Fibroblast of lung (primary cell): Measurements from ENCODE around the gene TMEM119. TPM values are rescaled to one million over a fixed set of nuclear protein-coding genes. Genes with fewer than 3 reads are reported as not detected.
A peak's percentile ranks its signal among the peaks of the same experiment; 100 is the strongest.

Experiments
- DNase-seq, 2 donors: peaks; one replicate each; pipeline versions ENCODE4 v3.0.0 to v3.0.0-alpha.2; 2010; ENCODE audit warnings: low read depth in 2 of 2
- H2AFZ ChIP-seq: 2 replicates; pipeline ENCODE4 v1.5.1; 2012; ENCODE audit warnings: low read length, control low read depth, inconsistent platforms
- H3K27ac ChIP-seq: 2 replicates; pipeline ENCODE4 v1.5.1; 2011; ENCODE audit warnings: low read length, control low read depth; ENCODE audit not compliant: insufficient read depth
- H3K27me3 ChIP-seq: 2 replicates; pipeline ENCODE4 v1.5.1; 2011; ENCODE audit warnings: mild to moderate bottlenecking, low read length; ENCODE audit not compliant: control insufficient read depth, insufficient read depth
- H3K36me3 ChIP-seq: 2 replicates; pipeline ENCODE4 v1.5.1; 2011; ENCODE audit warnings: low read length; ENCODE audit not compliant: control insufficient read depth, insufficient read depth
- H3K4me1 ChIP-seq: 2 replicates; pipeline ENCODE4 v1.5.1; 2011; ENCODE audit warnings: low read length; ENCODE audit not compliant: control insufficient read depth, insufficient read depth; ENCODE audit errors: extremely low read depth
- H3K4me2 ChIP-seq: 2 replicates; pipeline ENCODE4 v1.5.1; 2011; ENCODE audit warnings: low read length, control low read depth; ENCODE audit not compliant: insufficient read depth; ENCODE audit errors: extremely low read depth
- H3K4me3 ChIP-seq, 4 experiments: fragments of 200-600 bp in 1 of 4; sonication (generic) in 1 of 4; replicated peaks in 1 of 4; 2 replicates each; pipeline ENCODE4 v1.5.1; 2011 to 2016; ENCODE audit warnings: low read length in 4 of 4, low read depth in 3 of 4, mild to moderate bottlenecking in 3 of 4, control low read depth in 2 of 4, inconsistent platforms in 1 of 4, mixed read lengths in 1 of 4; ENCODE audit not compliant: insufficient read depth in 1 of 4; ENCODE audit errors: control extremely low read depth in 1 of 4
- H3K79me2 ChIP-seq: 2 replicates; pipeline ENCODE4 v1.5.1; 2012; ENCODE audit warnings: mild to moderate bottlenecking, low read length, inconsistent platforms; ENCODE audit not compliant: control insufficient read depth, insufficient read depth
- H3K9ac ChIP-seq: 2 replicates; pipeline ENCODE4 v1.5.1; 2011; ENCODE audit warnings: mild to moderate bottlenecking, low read length, control low read depth; ENCODE audit not compliant: insufficient read depth
- H3K9me3 ChIP-seq: 2 replicates; pipeline ENCODE4 v1.5.1; 2012; ENCODE audit warnings: low read depth, low read length; ENCODE audit not compliant: control insufficient read depth, insufficient read depth
- H4K20me1 ChIP-seq: 2 replicates; pipeline ENCODE4 v1.5.1; 2011; ENCODE audit warnings: low read length; ENCODE audit not compliant: control insufficient read depth, insufficient read depth; ENCODE audit errors: extremely low read depth
- CTCF ChIP-seq, 2 donors: IDR thresholded peaks in 1 of 2; conservative IDR thresholded peaks in 1 of 2; 1 replicate in 1 of 2; 2 replicates in 1 of 2; pipeline ENCODE4 v1.5.1; 2011 to 2012; ENCODE audit warnings: low read length in 2 of 2, control low read depth in 1 of 2, inconsistent platforms in 1 of 2, low read depth in 1 of 2, mild to moderate bottlenecking in 1 of 2
- EZH2 ChIP-seq: IDR thresholded peaks from 2 replicates; pipeline ENCODE4 v1.5.1; 2012; ENCODE audit warnings: low read length, control low read depth, mild to moderate bottlenecking; ENCODE audit errors: missing control alignments
- polyA plus RNA-seq, 2 donors: library from polyadenylated mRNA; depleted of rRNA in 1 of 2; stranded (reverse) in 1 of 2; unstranded in 1 of 2; fragments of >200 nt; gene quantifications; 2 replicates each; pipeline ENCODE4 v1.2.1, GENCODE V29; 2011 to 2012; ENCODE audit warnings: missing spikeins in 1 of 2
- total RNA-seq: library from RNA; depleted of rRNA; stranded (reverse); fragments of >200 nt; gene quantifications from 2 replicates; pipeline ENCODE4 v1.2.1, GENCODE V29; 2014

The TMEM119 gene
- total and polyA plus RNA-seq, 2 donors (not counting 1 experiment from before 2014, with no cell fraction given) = 154 to 358 TPM

- no peak overlapping the region for H3K4me2 ChIP-seq
- H3K27me3 ChIP-seq = no peaks in the 10 kb centered on the region
- peaks cover 5% of the 10 kb centered on the region for H3K4me1 ChIP-seq
- no peaks in the 10 kb centered on the region for H3K79me2 ChIP-seq
- no peak overlapping the region for H2AFZ ChIP-seq
- no peaks in the 10 kb centered on the region for H4K20me1 ChIP-seq
- no peak overlapping the region for H3K4me3 ChIP-seq
- H3K27ac ChIP-seq = no peak overlapping the region
- H3K9me3 ChIP-seq = no peaks in the 10 kb centered on the region
- H3K36me3 ChIP-seq = no peaks in the 10 kb centered on the region
- peak; percentile 76 to 89 for DNase-seq
- no peak for TF ChIP-seq EZH2
- TF ChIP-seq CTCF (conservative IDR thresholded peaks at IDR 0.05 in 1 of 2, IDR thresholded peaks at IDR 0.05 in 1 of 2; ENCODE audit: low read depth in 1 of 2, low read length in 2 of 2) = peak; percentile 89 to 91
- no peak overlapping the region for H3K9ac ChIP-seq
Observed at GRCh38 chr12:108618079-108618952, 20.4 kb upstream of the TMEM119 start.

GRCh38 chr12:108616941-108617858 is 19.3 kb upstream of the TMEM119 start:
- peaks cover 9% of the 10 kb centered on the region for H3K4me1 ChIP-seq
- H4K20me1 ChIP-seq = no peaks in the 10 kb centered on the region
- no peak overlapping the region for H3K27ac ChIP-seq
- no peak overlapping the region for H3K4me2 ChIP-seq
- H3K9me3 ChIP-seq = no peaks in the 10 kb centered on the region
- no peaks in the 10 kb centered on the region for H3K79me2 ChIP-seq
- H3K4me3 ChIP-seq = no peak overlapping the region
- H3K36me3 ChIP-seq = no peaks in the 10 kb centered on the region
- H3K9ac ChIP-seq = no peak overlapping the region
- DNase-seq = peak in 1 of 2 donors; percentile 37
- no peak for TF ChIP-seq CTCF (conservative IDR thresholded peaks at IDR 0.05 in 1 of 2, IDR thresholded peaks at IDR 0.05 in 1 of 2; ENCODE audit: low read depth in 1 of 2, low read length in 2 of 2)
- TF ChIP-seq EZH2 = no peak
- H2AFZ ChIP-seq = no peak overlapping the region
- H3K27me3 ChIP-seq = no peaks in the 10 kb centered on the region

- Histone ChIP-seq H3K79me2 (no peaks in the 10 kb centered on the region), H3K4me3 (no peak overlapping the region), H2AFZ (no peak overlapping the region), H4K20me1 (no peaks in the 10 kb centered on the region), H3K4me1 (peaks cover 16% of the 10 kb centered on the region), H3K27me3 (no peaks in the 10 kb centered on the region), H3K9ac (no peak overlapping the region), H3K27ac (no peak overlapping the region), H3K4me2 (no peak overlapping the region), H3K36me3 (no peaks in the 10 kb centered on the region), H3K9me3 (no peaks in the 10 kb centered on the region)
- TF ChIP-seq CTCF (conservative IDR thresholded peaks at IDR 0.05 in 1 of 2, IDR thresholded peaks at IDR 0.05 in 1 of 2; ENCODE audit: low read depth in 1 of 2, low read length in 2 of 2) = no peak
- no peak for TF ChIP-seq EZH2
- DNase-seq = no peak
Observed at GRCh38 chr12:108616359-108616758, 18.5 kb upstream of the TMEM119 start.
